CD14-positive monocyte (primary cell): ENCODE results near the gene ZNF778. TPM values are rescaled to one million over a fixed set of nuclear protein-coding genes. Genes with fewer than 3 reads are reported as not detected.

ENCODE experiments used
- DNase-seq, 3 donors: peaks; one replicate each; pipeline ENCODE4 v3.0.0-alpha.2; 2011 to 2022
- H2AFZ ChIP-seq: 2 replicates; pipeline ENCODE4 v1.6.0; 2012; ENCODE audit warnings: mild to moderate bottlenecking, low read depth, low read length, inconsistent platforms; ENCODE audit not compliant: insufficient read depth, poor library complexity, severe bottlenecking
- H3K27ac ChIP-seq, 2 donors: 1 replicate in 1 of 2; 2 replicates in 1 of 2; pipeline ENCODE4 v1.5.1; 2012 to 2013; ENCODE audit warnings: low read length in 2 of 2, control low read depth in 1 of 2, inconsistent platforms in 1 of 2, low read depth in 1 of 2, mild to moderate bottlenecking in 1 of 2
- H3K27me3 ChIP-seq, 2 donors: one replicate each; pipeline versions ENCODE4 v1.6.0 to v1.6.1; 2011 to 2013; ENCODE audit warnings: low read length in 2 of 2; ENCODE audit not compliant: control insufficient read depth in 2 of 2, insufficient read depth in 2 of 2
- H3K36me3 ChIP-seq, 2 donors: replicated peaks in 1 of 2; 1 replicate in 1 of 2; 2 replicates in 1 of 2; pipeline versions ENCODE4 v1.5.1 to v1.6.1; 2012 to 2013; ENCODE audit warnings: low read length in 2 of 2, control low read depth in 1 of 2, inconsistent platforms in 1 of 2, mild to moderate bottlenecking in 1 of 2; ENCODE audit not compliant: insufficient read depth in 2 of 2, control insufficient read depth in 1 of 2
- H3K4me1 ChIP-seq, 2 donors: 1 replicate in 1 of 2; 2 replicates in 1 of 2; pipeline versions ENCODE4 v1.5.1 to v1.6.1; 2012 to 2013; ENCODE audit warnings: low read length in 2 of 2, control low read depth in 1 of 2, inconsistent platforms in 1 of 2, mild to moderate bottlenecking in 1 of 2, moderate library complexity in 1 of 2; ENCODE audit not compliant: insufficient read depth in 2 of 2, control insufficient read depth in 1 of 2
- H3K4me2 ChIP-seq: replicated peaks from 2 replicates; pipeline ENCODE3; 2012; ENCODE audit warnings: low read length, moderate library complexity, mild to moderate bottlenecking; ENCODE audit not compliant: poor library complexity, severe bottlenecking; ENCODE audit errors: extremely low read depth
- H3K4me3 ChIP-seq, 3 experiments: fragments of 200-600 bp in 1 of 3; sonication (generic) in 1 of 3; replicated peaks in 1 of 3; 1 replicate in 2 of 3; 2 replicates in 1 of 3; pipeline ENCODE4 v1.5.1; 2011 to 2013; ENCODE audit warnings: low read length in 3 of 3, mild to moderate bottlenecking in 3 of 3, control low read depth in 2 of 3, low read depth in 2 of 3, inconsistent platforms in 1 of 3, moderate library complexity in 1 of 3
- H3K79me2 ChIP-seq: 2 replicates; pipeline ENCODE4 v1.6.0; 2012; ENCODE audit warnings: mild to moderate bottlenecking, control low read depth, inconsistent platforms, low read length, moderate library complexity; ENCODE audit not compliant: insufficient read depth
- H3K9ac ChIP-seq: 2 replicates; pipeline ENCODE4 v1.6.0; 2017; ENCODE audit warnings: low read length, mild to moderate bottlenecking; ENCODE audit not compliant: insufficient read depth, poor library complexity, severe bottlenecking
- H3K9me3 ChIP-seq, 2 donors: replicated peaks in 1 of 2; 1 replicate in 1 of 2; 2 replicates in 1 of 2; pipeline versions ENCODE4 v1.5.1 to v1.6.1; 2012 to 2013; ENCODE audit warnings: low read length in 2 of 2, control low read depth in 1 of 2; ENCODE audit not compliant: control insufficient read depth in 1 of 2, insufficient read depth in 1 of 2
- H4K20me1 ChIP-seq: 2 replicates; pipeline ENCODE4 v1.6.0; 2012; ENCODE audit warnings: mild to moderate bottlenecking, low read length, control low read depth, moderate library complexity; ENCODE audit not compliant: insufficient read depth
- H3K27ac Mint-ChIP-seq, 7 donors: one replicate each; pipeline ENCODE4 v1.8.0; 2020; ENCODE audit warnings: mild to moderate bottlenecking in 7 of 7, mixed read lengths in 7 of 7, moderate library complexity in 6 of 7, inconsistent platforms in 2 of 7
- H3K27me3 Mint-ChIP-seq, 3 donors: one replicate each; pipeline ENCODE4 v1.8.0; 2021 to 2022; ENCODE audit warnings: low read depth in 3 of 3, mild to moderate bottlenecking in 3 of 3, mixed read lengths in 3 of 3, moderate library complexity in 3 of 3, inconsistent platforms in 1 of 3
- H3K36me3 Mint-ChIP-seq, 2 donors: one replicate each; pipeline ENCODE4 v1.8.0; 2020; ENCODE audit warnings: mixed read lengths in 2 of 2, inconsistent platforms in 1 of 2, mild to moderate bottlenecking in 1 of 2
- H3K4me1 Mint-ChIP-seq: one replicate; pipeline ENCODE4 v1.8.0; 2020; ENCODE audit warnings: mild to moderate bottlenecking, mixed read lengths
- H3K4me3 Mint-ChIP-seq, 2 donors: one replicate each; pipeline ENCODE4 v1.8.0; 2020; ENCODE audit warnings: mild to moderate bottlenecking in 2 of 2, mixed read lengths in 2 of 2, moderate library complexity in 1 of 2
- H3K9me3 Mint-ChIP-seq, 7 donors: one replicate each; pipeline ENCODE4 v1.8.0; 2020 to 2022; ENCODE audit warnings: mixed read lengths in 7 of 7, mild to moderate bottlenecking in 6 of 7, moderate library complexity in 6 of 7, inconsistent platforms in 2 of 7
- CTCF ChIP-seq: fragments of 200-600 bp; IDR thresholded peaks from one replicate; pipeline ENCODE4 v1.8.0; 2022; ENCODE audit warnings: antibody characterized with exemption, mild to moderate bottlenecking
- WGBS: methylation state at CpG from one replicate; pipeline ENCODE4 v1.1.5; 2013; ENCODE audit warnings: missing lambda C conversion rate; ENCODE audit not compliant: insufficient coverage; 5-methylcytosine and 5-hydroxymethylcytosine counted together
- intact Hi-C, 2 donors: fragments of 100-400 bp; cut with micrococcal nuclease; formaldehyde crosslinking; loops; one replicate each; pipeline versions ENCODE4 v1.15.0 to v1.15.1; 2023
- polyA plus RNA-seq, 3 donors: library from polyadenylated mRNA; depleted of rRNA in 1 of 3; unstranded in 2 of 3; stranded (reverse) in 1 of 3; fragments of 300-500 nt in 2 of 3; fragments of >200 nt in 1 of 3; fragmentation: Illumina TruSeq in 2 of 3; gene quantifications; 1 replicate in 2 of 3; 2 replicates in 1 of 3; pipeline ENCODE4 v1.2.3, GENCODE V29; 2012 to 2021

Gene ZNF778
- polyA plus RNA-seq, 3 donors, result 0.51 to 9.0 (median 0.60) TPM

GRCh38 chr16:89207993-89208392 lies 9.5 kb upstream of the ZNF778 start:
- peaks cover 29 to 44% (median 31%) of the 10 kb centered on the region in 3 donors for H3K27me3 Mint-ChIP-seq
- no peak overlapping the region for H3K27ac Mint-ChIP-seq
- no peaks in the 10 kb centered on the region for H3K4me1 Mint-ChIP-seq
- WGBS, result no CpG with 5 or more reads among the region's 4 CpGs
- peaks cover 0 to 4% (median 3%) of the 10 kb centered on the region in 7 donors for H3K9me3 Mint-ChIP-seq
- no peak overlapping the region for H3K27ac ChIP-seq
- no peaks in the 10 kb centered on the region for H3K36me3 ChIP-seq
- TF ChIP-seq CTCF, result no peak
- no peak overlapping the region for H2AFZ ChIP-seq
- H3K4me3 Mint-ChIP-seq, result no peak overlapping the region
- H3K79me2 ChIP-seq, result no peaks in the 10 kb centered on the region
- H3K27me3 ChIP-seq, result peaks cover 11 to 22% of the 10 kb centered on the region in 2 donors
- H3K4me3 ChIP-seq, result no peak overlapping the region
- no peaks in the 10 kb centered on the region for H4K20me1 ChIP-seq
- H3K36me3 Mint-ChIP-seq, result peaks cover 0 to 2% of the 10 kb centered on the region in 2 donors
- peaks cover 0 to 1% of the 10 kb centered on the region in 2 donors for H3K9me3 ChIP-seq
- intact Hi-C loops, result no loop called here
- no peak overlapping the region for H3K9ac ChIP-seq
- DNase-seq, result no peak
- H3K4me1 ChIP-seq, result no peaks in the 10 kb centered on the region
- H3K4me2 ChIP-seq, result no peak overlapping the region

- H3K27ac Mint-ChIP-seq, result no peak overlapping the region
- Histone ChIP-seq H3K27me3 (peaks cover 0 to 6% of the 10 kb centered on the region in 2 donors), H3K36me3 (no peaks in the 10 kb centered on the region), H3K79me2 (no peaks in the 10 kb centered on the region), H3K27ac (no peak overlapping the region), H2AFZ (no peak overlapping the region), H3K4me1 (no peaks in the 10 kb centered on the region), H3K9me3 (no peaks in the 10 kb centered on the region), H3K4me3 (no peak overlapping the region), H3K9ac (no peak overlapping the region), H3K4me2 (no peak overlapping the region), H4K20me1 (no peaks in the 10 kb centered on the region)
- TF ChIP-seq CTCF, result no peak
- H3K36me3 Mint-ChIP-seq, result no peaks in the 10 kb centered on the region
- WGBS, result 82% methylated on average over 15 of the region's 15 CpGs
- H3K4me3 Mint-ChIP-seq, result no peak overlapping the region
- H3K27me3 Mint-ChIP-seq, result peaks cover 14 to 29% (median 17%) of the 10 kb centered on the region in 3 donors
- intact Hi-C loops, result loop anchor here in 1 of 2 donors (10.0 kb wide), 2 partner anchors 355 to 395 kb away; partner anchors contain the start of genes APRT, GALNS and TRAPPC2L
- no peaks in the 10 kb centered on the region for H3K4me1 Mint-ChIP-seq
- peaks cover 0 to 2% (median 0%) of the 10 kb centered on the region in 7 donors for H3K9me3 Mint-ChIP-seq
- no peak for DNase-seq
Observed at GRCh38 chr16:89209522-89210044, 7.9 kb upstream of the ZNF778 start.
